ENCODE results near the gene RAD23A.
"Not testable (repeated sequence)": the region's sequence is repeated elsewhere in the genome, so short reads cannot be mapped to it uniquely, and the experiment has no call there.

The RAD23A gene

DNA sequence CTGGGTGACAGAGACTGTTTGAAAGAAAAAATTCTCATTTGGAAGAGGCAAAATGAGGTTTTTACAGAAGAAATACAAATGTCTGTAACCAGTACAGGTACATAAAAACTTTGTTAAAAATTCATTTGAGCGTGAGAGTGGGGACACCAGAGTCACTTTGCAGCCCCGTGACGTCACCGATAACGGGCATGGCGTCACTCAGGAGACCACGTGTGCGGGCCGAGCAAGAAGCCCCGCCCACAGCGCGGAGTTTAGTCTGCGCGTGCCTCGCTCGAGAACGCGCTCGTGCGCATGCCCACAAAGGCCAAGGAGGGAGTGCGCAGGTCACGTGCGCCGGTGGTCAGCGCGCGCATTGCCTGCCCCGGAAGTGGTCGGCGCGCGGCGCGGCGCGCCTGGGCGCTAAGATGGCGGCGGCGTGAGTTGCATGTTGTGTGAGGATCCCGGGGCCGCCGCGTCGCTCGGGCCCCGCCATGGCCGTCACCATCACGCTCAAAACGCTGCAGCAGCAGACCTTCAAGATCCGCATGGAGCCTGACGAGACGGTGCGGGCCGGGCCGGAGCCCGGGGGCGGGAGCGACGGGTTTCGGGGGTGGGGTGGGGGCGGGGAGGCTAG is at the start of gene RAD23A:
Gene RAD23A, plus strand, starts transcription at position 384 of the 613 bp plus-strand sequence. Its CDS starts 87 bp downstream, at position 471.
- ATAC-seq (peak; percentile 79), DNase-seq (peak; percentile 100)

- DNase-seq (no peak), ATAC-seq (no peak)
These were observed 49.2 kb upstream of the RAD23A start for GRCh38 chr19:12896460-12896859.

- ATAC-seq: peak; percentile 93
- DNase-seq: peak; percentile 44
These were observed 45.7 kb upstream of the RAD23A start for GRCh38 chr19:12899891-12900518.

- ATAC-seq: no peak
- no peak for DNase-seq
These were observed 38.5 kb upstream of the RAD23A start for GRCh38 chr19:12907166-12907565.

DNA sequence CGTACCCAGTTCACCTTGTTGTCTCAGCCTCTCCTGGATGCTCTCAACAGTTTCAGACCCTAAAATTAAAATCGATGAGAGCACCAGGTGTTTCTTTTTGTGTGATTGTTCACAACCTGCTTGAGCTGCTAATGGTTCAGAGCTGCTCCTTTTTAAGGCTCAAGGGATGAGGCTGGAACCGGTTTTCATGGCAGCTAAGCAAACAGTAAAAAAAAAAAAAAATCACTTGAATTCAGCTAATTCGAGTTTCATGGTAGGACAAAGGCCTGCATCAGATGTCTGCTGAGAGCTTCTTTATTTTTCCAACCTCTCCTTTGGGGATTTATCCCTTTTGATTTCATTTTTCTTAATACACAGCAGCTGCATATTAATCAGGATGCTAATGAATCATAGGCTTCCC is 33.1 kb upstream of the RAD23A start:
- DNase-seq: no peak
- ATAC-seq: no peak

DNA sequence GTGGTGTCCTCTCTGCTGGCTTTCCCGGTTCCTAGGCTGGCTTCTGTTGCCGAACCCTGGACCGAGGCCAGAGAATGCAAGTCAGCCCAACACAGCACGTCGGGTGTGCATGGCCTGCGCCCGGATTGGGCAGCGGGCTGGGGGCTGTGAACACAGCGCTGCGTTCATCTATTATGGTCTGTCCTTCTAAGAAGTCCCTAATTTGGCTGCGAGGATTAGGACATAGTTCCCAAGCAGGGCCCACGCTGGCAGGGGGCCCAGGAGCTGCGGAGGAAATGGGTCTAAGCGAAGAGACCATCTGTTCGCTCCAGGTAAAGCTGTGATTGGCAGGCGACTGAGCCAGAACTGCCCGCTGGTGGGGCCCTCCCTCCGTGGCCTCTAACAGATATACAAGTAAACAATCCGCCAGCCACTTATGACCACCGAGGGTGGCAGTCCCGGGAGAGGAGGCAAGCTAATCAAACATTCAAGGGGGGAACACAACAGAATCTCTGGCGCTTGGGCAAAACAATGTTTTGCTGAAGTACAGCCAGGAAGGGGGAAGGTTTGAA is 32.6 kb upstream of the RAD23A start:
- ATAC-seq: no peak

GRCh38 chr19:12913851-12914690 is 31.6 kb upstream of the RAD23A start:
- peak; percentile 55 for DNase-seq
- ATAC-seq: peak; percentile 68

More for the DNA sequence above, 32.6 kb upstream of the RAD23A start:
- DNase-seq: no peak

GRCh38 chr19:12915860-12916259 is 29.8 kb upstream of the RAD23A start:
- not testable (repeated sequence) for ATAC-seq

GRCh38 chr19:12918253-12918652 is 27.4 kb upstream of the RAD23A start:
- no peak for DNase-seq
- no peak for ATAC-seq

More at GRCh38 chr19:12915860-12916259, 29.8 kb upstream of the RAD23A start:
- not testable (repeated sequence) for DNase-seq

GRCh38 chr19:12921047-12921446 is 24.6 kb upstream of the RAD23A start:
- ATAC-seq (no peak), DNase-seq (no peak)

GRCh38 chr19:12922959-12923358 is 22.7 kb upstream of the RAD23A start:
- no peak for ATAC-seq

GRCh38 chr19:12924621-12925310 is 20.9 kb upstream of the RAD23A start:
- DNase-seq: no peak
- no peak for ATAC-seq

More at GRCh38 chr19:12922959-12923358, 22.7 kb upstream of the RAD23A start:
- DNase-seq: no peak

DNA sequence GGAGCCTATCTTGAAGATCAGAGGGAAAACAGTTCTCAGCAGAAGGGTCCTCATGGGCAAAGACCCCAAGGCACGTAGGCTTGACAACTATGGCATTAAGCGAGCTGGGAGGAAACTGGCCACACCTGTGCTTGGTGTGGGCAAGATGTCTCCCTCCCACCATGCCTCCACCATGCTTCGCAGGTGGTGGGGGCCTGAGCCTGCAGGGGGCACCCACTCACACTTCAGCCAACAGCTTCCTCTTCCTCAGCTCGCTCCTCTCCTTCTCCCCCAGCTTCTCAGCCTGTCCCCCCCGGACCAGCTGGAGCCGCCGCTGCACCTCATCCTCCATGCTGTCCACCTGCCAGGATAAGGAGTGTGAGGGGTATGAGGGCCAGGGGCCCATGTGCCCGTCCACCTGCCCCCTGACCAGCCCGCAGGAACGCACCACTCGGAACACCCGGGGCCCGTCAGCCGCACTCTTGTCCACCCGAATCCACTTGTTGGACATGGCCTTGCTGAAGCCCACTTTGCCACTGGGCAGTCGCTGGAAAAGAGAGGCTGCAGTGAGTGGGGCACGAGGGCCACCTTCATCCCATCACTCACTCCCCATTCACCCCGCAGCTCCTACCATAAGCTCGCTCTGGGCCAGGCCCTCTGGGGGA is 15.5 kb upstream of the RAD23A start:
- no peak for ATAC-seq
- DNase-seq: no peak

DNA sequence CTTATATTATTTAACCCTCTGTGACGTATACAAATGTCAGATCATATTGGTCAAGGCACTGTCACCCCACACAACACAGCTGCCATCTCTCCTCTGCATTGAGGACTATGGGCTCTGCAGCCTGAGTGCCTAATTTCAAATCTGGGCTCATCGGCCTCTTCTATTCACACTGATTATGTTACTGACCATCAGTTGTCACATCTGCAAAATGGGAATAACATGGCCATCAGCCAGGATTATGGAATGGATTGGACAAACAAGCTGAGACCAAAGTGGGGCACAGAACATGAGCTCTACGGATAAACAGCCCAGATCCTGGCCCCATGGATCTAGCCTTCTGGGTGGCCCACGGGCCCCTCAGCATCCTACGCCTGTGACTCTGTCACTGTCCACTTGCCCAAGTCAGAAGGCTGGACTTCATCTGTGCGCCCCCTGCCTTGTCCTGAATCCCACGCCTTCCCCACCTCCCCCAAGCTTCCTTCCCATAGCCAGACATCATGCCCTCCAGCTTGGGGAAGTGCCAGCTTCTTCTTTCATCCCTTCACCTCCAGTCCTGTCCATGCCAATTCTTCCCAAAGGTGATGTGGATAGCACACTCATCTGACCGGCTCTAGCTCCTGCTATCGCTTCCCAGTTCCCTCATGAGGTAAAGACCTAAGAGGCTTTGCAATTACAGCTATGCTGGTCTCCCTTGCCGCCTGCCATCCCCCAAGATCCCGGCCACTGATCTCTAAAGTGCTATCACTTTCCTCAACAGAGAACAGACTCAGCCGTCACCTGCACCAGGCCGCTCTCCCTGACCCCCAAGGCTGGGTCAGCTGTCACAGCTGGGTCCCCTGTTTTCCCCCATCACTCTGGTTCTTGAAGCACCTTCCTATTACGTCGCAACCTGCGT is 13.0 kb upstream of the RAD23A start:
- DNase-seq (no peak), ATAC-seq (no peak)

DNA sequence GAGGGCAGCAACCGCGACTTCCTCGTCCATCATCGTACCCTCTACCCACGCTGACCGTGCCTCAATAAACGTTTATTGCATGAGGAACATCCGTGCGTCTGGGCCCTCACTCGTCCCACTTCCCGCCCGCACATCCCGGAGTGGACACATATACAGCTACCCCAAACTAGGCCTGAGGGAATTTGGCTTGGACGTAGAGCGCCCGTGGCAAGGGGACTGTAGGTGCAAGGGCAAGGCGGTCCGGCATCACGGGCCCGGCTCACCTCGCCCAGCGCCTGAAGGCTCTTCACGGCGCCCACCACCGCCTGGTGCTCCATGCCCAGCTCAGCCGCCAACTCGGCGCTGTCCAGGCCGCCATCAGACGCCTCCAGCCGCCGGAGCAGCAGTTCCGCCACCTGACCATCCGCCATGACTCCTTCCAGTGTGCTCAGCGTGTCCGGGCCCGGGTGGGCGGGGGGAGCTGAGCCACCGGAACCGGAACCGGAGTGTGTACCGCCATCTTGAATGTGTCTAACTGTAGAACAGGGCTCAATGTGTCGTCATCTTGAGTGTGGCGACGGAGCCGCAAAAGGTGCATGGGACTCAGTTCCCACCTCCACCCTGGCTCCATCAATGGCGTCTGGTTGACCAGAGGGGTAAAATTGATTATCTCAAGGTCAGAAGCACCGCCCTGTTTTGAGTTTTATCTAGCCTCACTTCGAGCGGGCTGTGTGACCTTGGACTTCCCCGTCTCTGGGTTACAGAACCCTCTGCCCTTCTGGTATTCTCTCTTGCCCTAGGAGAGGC is 12.2 kb upstream of the RAD23A start, which contains the start of gene FARSA:
Gene FARSA, minus strand, starts transcription at position 425 of the 786 bp plus-strand sequence. Its CDS starts 15 bp downstream, at position 410.
- ATAC-seq (peak; percentile 77), DNase-seq (peak; percentile 89)

DNA sequence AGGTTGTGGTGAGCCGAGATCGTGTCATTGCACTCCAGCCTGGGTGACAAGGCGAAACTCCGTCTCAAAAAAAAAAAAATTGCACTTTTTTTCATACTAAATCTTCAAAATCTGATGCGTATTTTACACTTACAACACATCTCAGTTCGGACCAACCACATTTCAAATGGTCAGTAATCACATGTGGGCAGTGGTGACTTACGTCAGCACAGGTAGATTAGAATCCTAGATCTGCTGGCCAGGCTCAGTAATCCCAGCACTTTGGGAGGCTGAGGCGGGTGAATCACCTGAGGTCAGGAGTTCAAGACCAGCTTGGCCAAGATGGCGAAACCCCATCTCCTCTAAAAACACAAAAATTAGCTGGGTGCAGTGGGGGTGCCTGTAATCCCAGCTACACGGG is 10.6 kb upstream of the RAD23A start:
- DNase-seq (no peak), ATAC-seq (no peak)

DNA sequence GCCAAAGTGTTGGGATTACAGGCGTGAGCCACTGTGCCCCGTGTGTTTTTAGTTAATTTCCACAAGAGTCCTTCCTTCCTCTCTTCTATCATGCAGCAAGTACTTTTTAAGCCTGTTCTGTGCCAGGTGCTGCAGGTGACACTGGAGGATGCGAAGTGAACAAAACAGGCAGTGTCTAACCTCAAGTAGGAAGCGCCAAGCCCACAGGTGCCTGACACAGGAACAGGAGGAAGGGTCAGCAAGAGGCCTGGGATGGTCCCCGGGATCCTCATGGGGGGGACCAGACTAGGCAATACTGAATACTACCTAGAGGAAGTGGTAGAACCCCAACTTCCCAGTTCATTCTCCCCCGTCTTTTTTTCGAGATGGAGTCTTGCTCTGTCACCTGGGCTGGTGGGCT is 9.1 kb upstream of the RAD23A start:
- no peak for DNase-seq
- no peak for ATAC-seq

DNA sequence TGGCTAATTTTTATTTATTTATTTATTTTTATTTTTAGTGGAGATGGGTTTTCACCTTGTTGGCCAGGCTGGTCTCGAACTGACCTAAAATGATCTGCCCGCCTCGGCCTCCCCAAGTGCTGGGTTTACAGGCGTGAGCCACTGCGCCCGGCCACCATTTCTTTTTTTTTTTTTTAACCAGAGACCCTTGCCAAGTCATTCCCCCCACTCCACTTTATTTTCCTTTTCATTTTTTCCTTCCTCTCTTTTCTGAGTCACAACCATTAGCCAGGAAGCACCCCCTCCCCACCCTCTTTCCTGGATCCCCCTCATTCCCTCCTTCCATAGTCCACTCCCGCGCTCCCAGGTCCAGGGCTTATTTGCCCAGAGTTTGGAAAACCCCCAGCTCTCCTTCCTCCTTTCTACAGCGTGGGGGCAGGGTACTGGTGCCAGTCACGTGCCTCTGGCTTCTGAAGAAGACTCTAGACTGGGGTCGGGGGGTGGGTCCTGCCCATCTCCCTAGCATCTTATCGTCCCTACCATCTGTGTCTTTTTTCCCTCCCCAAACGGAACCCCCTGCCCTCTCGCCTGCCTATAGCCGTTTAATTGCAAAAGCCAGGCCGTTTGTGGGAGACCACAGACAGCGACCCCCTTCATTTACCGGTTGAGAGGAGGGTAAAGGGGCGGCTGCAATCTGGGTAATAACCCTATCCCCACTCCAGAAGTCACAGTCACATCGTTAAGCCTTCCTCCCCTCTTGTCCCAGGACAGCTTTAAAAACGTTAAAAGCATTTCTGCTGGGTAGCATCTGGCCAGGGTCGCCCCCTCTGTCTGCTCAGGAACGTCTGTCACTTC is 8.4 kb upstream of the RAD23A start:
- DNase-seq: peak; percentile 50
- ATAC-seq: no peak

Measured in stimulated activated naive CD8-positive, alpha-beta T cell treated with anti-CD3 and anti-CD28 coated beads, Interleukin-15, Interleukin-2, amounts not matched to agents 100 U/mL and 50 U/mL, for 24 hours (primary cell).